DOHH2 (cell line): ENCODE results near the gene KIRREL3.

Experiments
- H3F3A ChIP-seq: fragments of 200-600 bp; sonication (generic), shearing (Covaris generic); 2 replicates; pipeline ENCODE4 v1.6.0; 2016; ENCODE audit warnings: antibody characterized with exemption, mild to moderate bottlenecking; ENCODE audit not compliant: control insufficient read depth, insufficient read depth
- H3K27ac ChIP-seq: fragments of 200-600 bp; sonication (generic); 2 replicates; pipeline ENCODE4 v1.5.1; 2014; ENCODE audit warnings: low read depth, mild to moderate bottlenecking, low read length, moderate library complexity
- H3K27me3 ChIP-seq: fragments of 200-600 bp; sonication (generic); 2 replicates; pipeline ENCODE4 v1.6.1; 2014; ENCODE audit warnings: mild to moderate bottlenecking, low read length, mixed read lengths; ENCODE audit not compliant: control insufficient read depth
- H3K36me3 ChIP-seq: fragments of 200-600 bp; sonication (generic); 2 replicates; pipeline ENCODE4 v1.6.1; 2014; ENCODE audit warnings: mild to moderate bottlenecking, low read length, moderate library complexity, mixed read lengths; ENCODE audit not compliant: control insufficient read depth
- H3K4me1 ChIP-seq: fragments of 200-600 bp; sonication (generic); 2 replicates; pipeline ENCODE4 v1.6.1; 2014; ENCODE audit warnings: mild to moderate bottlenecking, low read length, mixed read lengths; ENCODE audit not compliant: control insufficient read depth
- H3K4me2 ChIP-seq: fragments of 200-600 bp; sonication (generic); 2 replicates; pipeline ENCODE4 v1.6.0; 2014; ENCODE audit warnings: mild to moderate bottlenecking, low read length, moderate library complexity
- H3K4me3 ChIP-seq: fragments of 200-600 bp; sonication (generic); 2 replicates; pipeline ENCODE4 v1.5.1; 2014; ENCODE audit warnings: mild to moderate bottlenecking, low read length, mixed read lengths
- H3K79me2 ChIP-seq: fragments of 200-600 bp; sonication (generic); 2 replicates; pipeline ENCODE4 v1.6.1; 2014; ENCODE audit warnings: mild to moderate bottlenecking, low read length, mixed read lengths; ENCODE audit not compliant: control insufficient read depth
- H3K9me2 ChIP-seq: fragments of 200-600 bp; sonication (generic); replicated peaks from 2 replicates; pipeline ENCODE4 v1.6.1; 2014; ENCODE audit warnings: mild to moderate bottlenecking, low read length, mixed read lengths; ENCODE audit not compliant: control insufficient read depth
- H3K9me3 ChIP-seq: fragments of 200-600 bp; sonication (generic); 2 replicates; pipeline ENCODE4 v1.6.1; 2014; ENCODE audit warnings: antibody characterized with exemption, low read length, mixed read lengths; ENCODE audit not compliant: control insufficient read depth, insufficient read depth
- H4K20me1 ChIP-seq: fragments of 200-600 bp; sonication (generic); 2 replicates; pipeline ENCODE4 v1.6.0; 2014; ENCODE audit warnings: low read depth, mild to moderate bottlenecking, antibody characterized with exemption, low read length, moderate library complexity; ENCODE audit not compliant: control insufficient read depth, insufficient read depth
- CTCF ChIP-seq: fragments of 200-600 bp; sonication (generic); IDR thresholded peaks from one replicate; pipeline ENCODE4 v1.5.1; 2014; ENCODE audit warnings: antibody characterized with exemption, mild to moderate bottlenecking, low read depth, low read length; ENCODE audit not compliant: poor library complexity, severe bottlenecking
- EZH2phosphoT487 ChIP-seq: fragments of 200-600 bp; sonication (generic); IDR thresholded peaks from 2 replicates; pipeline ENCODE4 v1.6.1; 2017; ENCODE audit warnings: borderline replicate concordance, mild to moderate bottlenecking, antibody characterized with exemption, low read length, moderate library complexity, mixed read lengths

Gene KIRREL3

GRCh38 chr11:126653040-126653439, 347.5 kb downstream of the KIRREL3 start:
- Histone ChIP-seq H3K4me3 (no peak overlapping the region), H3K4me1 (no peaks in the 10 kb centered on the region), H3K27ac (no peak overlapping the region), H3K4me2 (no peak overlapping the region), H3F3A (no peaks in the 10 kb centered on the region), H3K79me2 (no peaks in the 10 kb centered on the region), H3K36me3 (no peaks in the 10 kb centered on the region), H3K9me2 (no peaks in the 10 kb centered on the region), H4K20me1 (no peaks in the 10 kb centered on the region), H3K27me3 (no peaks in the 10 kb centered on the region), H3K9me3 (no peaks in the 10 kb centered on the region)
- TF ChIP-seq EZH2phosphoT487 (no peak), CTCF (no peak)

- no peaks in the 10 kb centered on the region for H3F3A ChIP-seq
- no peaks in the 10 kb centered on the region for H3K9me3 ChIP-seq
- no peaks in the 10 kb centered on the region for H3K27me3 ChIP-seq
- H3K4me1 ChIP-seq = no peaks in the 10 kb centered on the region
- no peaks in the 10 kb centered on the region for H3K36me3 ChIP-seq
- TF ChIP-seq EZH2phosphoT487 = no peak
- no peak for TF ChIP-seq CTCF
- no peaks in the 10 kb centered on the region for H4K20me1 ChIP-seq
- no peak overlapping the region for H3K4me3 ChIP-seq
- no peaks in the 10 kb centered on the region for H3K9me2 ChIP-seq
- H3K4me2 ChIP-seq = no peak overlapping the region
- H3K27ac ChIP-seq = no peak overlapping the region
- no peaks in the 10 kb centered on the region for H3K79me2 ChIP-seq
These were observed 352.8 kb downstream of the KIRREL3 start for GRCh38 chr11:126647735-126648134.

GRCh38 chr11:126646701-126647557, 353.6 kb downstream of the KIRREL3 start:
- H3K9me2 ChIP-seq = no peaks in the 10 kb centered on the region
- H4K20me1 ChIP-seq = no peaks in the 10 kb centered on the region
- H3K27me3 ChIP-seq = no peaks in the 10 kb centered on the region
- H3K79me2 ChIP-seq = no peaks in the 10 kb centered on the region
- no peak overlapping the region for H3K27ac ChIP-seq
- no peak overlapping the region for H3K4me2 ChIP-seq
- H3K4me1 ChIP-seq = no peaks in the 10 kb centered on the region
- H3F3A ChIP-seq = no peaks in the 10 kb centered on the region
- no peaks in the 10 kb centered on the region for H3K36me3 ChIP-seq
- TF ChIP-seq CTCF (no peak), EZH2phosphoT487 (no peak)
- no peaks in the 10 kb centered on the region for H3K9me3 ChIP-seq
- no peak overlapping the region for H3K4me3 ChIP-seq
